Amniotic stem cell (primary cell): ENCODE results near the gene FOXP4.

Experiments used
- DNase-seq: peaks from one replicate; lab custom pipeline; 2025; lab: John Stamatoyannopoulos, UW

The FOXP4 gene

GRCh38 chr6:41583565-41583964 lies 37.4 kb downstream of the FOXP4 start:
- no peak for DNase-seq

- no peak for DNase-seq
Measured at GRCh38 chr6:41584205-41584604, 38.0 kb downstream of the FOXP4 start.

GRCh38 chr6:41584668-41585205 lies 38.6 kb downstream of the FOXP4 start:
- no peak for DNase-seq

GRCh38 chr6:41585605-41586004 lies 39.4 kb downstream of the FOXP4 start:
- no peak for DNase-seq

DNA sequence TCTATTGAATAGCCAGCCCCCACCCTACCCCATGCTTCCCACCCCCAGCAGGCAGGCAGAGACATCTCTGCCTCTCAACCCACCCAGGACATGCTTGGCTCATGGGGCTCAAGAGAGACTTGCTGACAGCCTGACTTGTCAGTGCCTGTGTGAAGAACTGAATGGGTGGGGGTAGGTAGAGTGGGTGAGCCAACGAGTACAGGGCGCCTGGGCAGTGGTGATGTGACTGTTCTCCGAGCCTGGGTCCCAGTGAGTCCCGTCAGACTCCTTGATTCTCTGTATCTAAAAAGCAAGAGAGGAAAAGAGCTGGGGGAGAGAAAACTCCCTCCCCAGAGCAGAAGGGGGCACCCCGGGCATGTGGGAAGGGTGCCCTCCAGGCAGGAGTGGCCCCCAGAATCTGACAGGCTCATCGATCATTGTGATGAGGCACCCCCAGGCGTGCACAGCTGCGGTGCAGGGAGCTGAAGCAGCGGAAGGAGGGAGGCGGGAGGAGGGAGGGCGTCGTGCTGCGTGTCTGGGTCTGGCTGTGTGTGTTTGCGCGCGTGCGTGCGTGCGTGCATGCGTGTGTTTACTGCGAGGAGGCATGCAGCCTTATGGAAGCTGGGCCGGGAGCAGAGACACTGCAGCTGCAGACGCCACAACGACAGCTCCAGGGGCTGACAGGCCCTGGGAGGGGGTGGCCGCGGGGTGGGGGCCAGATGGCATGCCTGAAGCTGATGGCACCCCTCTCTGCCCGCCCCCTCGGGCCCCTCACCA lies 40.2 kb downstream of the FOXP4 start:
- DNase-seq: no peak

- DNase-seq: no peak
Measured at GRCh38 chr6:41587131-41587879, 41.1 kb downstream of the FOXP4 start.

- DNase-seq: no peak
Measured at GRCh38 chr6:41588111-41588510, 41.9 kb downstream of the FOXP4 start.

DNA sequence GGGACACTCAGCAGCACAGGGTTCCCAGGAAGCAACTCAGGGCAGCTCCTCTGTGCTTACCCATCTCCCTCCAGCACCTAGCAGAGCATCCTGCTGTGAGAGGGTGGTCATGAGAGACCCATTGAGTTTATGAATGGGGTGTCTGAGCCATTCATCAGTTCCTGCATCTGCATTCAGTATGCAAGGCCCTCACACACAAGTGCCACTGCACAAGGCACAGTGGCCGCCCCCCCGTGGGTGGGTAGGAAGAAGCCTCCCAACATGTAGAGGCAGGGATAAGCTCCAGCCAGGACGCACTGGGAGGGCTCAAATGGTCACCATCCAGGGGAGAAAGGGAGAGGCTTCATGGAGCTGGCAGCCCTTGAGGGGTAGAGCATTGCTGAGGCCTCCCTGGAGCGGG lies 43.0 kb downstream of the FOXP4 start:
- no peak for DNase-seq

DNA sequence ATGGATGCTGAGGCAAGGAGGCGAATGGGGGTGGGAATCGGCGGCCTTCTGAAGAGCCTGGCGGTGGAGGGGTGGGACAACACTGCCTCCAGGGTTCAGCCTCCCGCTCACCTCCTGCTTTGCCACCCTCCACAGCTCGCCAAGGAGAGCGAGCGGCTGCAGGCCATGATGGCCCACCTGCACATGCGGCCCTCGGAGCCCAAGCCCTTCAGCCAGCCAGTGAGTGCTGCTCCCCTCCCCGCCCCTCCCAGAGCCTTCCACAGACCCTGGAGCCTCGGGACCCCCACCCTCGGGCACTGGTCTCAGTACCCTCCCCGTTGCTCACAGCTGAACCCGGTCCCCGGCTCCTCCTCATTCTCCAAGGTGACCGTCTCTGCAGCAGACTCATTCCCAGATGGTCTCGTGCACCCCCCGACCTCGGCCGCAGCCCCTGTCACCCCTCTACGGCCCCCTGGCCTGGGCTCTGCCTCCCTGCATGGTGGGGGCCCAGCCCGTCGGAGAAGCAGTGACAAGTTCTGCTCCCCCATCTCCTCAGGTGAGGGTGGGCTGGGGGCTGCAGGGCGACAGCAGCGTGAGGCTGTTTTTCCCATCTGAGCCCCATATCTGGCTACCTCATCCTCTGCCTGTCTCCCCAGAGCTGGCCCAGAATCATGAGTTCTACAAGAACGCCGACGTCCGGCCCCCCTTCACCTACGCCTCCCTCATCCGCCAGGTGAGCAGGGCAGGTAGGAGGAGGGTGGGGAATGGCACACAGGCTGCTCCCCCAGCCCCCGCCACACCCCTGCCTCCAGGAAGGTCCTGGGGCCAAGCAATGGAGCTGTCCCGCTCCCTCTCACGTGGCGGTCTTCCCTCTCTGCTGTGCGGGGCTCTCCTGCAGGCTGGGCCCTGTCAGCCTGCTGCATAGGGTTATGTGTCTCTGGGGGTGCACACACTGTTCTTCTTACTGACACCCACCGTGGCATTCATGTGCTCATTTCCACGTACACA lies 43.7 kb downstream of the FOXP4 start:
- no peak for DNase-seq

- DNase-seq: no peak
Measured at GRCh38 chr6:41591122-41591521, 44.9 kb downstream of the FOXP4 start.

GRCh38 chr6:41591859-41592502 lies 45.8 kb downstream of the FOXP4 start:
- peak; percentile 10 for DNase-seq

DNA sequence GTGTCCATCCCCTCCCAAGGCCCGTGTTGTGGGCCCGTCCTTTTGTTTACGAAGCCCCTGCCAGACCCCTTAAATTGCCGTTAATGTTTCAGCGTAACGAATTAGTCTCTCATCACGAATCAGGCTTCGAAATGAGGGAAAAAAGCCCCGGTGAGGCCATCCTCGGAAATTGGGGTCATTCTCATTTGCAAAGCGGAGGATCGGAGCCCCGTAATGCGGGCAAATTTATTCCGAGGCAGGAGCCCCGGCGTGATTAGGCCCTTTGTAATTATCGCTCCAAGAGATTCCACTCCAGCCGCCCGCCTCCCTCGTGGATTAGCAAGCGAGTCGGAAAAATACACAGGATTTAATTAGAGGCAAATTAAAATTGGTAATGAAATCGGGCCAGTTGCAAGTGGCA lies 47.2 kb downstream of the FOXP4 start:
- DNase-seq: no peak

GRCh38 chr6:41593839-41594238 lies 47.7 kb downstream of the FOXP4 start:
- no peak for DNase-seq

GRCh38 chr6:41594326-41594725 lies 48.1 kb downstream of the FOXP4 start:
- DNase-seq: no peak

GRCh38 chr6:41594766-41595165 lies 48.6 kb downstream of the FOXP4 start:
- no peak for DNase-seq

- DNase-seq: no peak
Measured at GRCh38 chr6:41595166-41595565, 49.0 kb downstream of the FOXP4 start.

- DNase-seq: no peak
Measured at GRCh38 chr6:41596096-41596685, 50.0 kb downstream of the FOXP4 start.

DNA sequence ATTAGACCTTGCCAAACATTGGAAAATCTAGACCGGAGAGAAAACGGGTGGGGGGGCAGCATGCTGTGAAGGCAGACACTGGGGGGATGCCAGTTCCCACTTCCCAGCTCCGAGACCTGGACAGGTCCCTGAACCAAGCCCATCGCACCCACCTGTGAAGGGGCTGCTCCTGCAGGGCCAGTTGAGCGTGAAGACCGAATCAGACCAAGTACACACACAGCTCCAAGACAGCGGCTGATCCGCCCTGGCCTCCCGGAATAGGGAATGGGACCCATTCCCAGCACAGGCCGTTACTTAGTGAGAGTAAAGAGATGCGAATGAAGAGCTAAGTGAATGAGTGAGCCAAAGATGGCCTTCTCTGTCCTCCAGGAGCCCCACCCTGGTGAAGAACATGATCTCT lies 50.6 kb downstream of the FOXP4 start:
- DNase-seq: no peak

DNA sequence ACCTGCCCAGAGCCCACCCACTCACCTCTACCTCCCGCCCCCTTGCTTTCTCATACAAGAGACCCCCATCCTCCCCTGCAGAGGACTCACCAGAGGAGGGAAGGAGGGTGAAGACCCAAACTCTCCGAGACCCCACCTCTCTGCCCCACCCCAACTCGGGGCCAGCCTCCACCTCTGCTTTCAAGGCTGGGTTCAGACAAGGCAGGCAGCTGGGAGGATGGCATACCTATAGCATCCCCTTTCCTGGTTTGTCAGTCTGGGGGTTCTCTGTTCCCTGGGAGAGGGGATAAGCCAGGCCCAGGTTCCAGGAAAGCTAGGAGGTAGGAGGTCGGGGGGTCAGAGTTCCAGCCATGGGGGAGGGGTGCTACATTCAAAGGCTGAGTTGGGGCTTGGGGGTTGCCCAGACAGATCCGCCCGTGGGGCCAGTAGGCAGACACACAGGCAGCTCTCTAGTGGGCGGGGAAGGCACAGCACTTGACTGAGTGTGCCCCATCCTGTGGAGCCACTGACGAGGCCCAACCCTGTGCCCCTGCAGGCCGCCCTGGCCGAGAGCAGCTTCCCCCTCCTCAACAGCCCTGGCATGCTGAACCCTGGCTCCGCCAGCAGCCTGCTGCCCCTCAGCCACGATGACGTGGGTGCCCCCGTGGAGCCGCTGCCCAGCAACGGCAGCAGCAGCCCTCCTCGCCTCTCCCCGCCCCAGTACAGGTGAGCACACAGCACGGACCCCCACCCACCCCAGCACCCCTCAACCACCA lies 51.2 kb downstream of the FOXP4 start:
- no peak for DNase-seq

GRCh38 chr6:41598670-41599014 lies 52.5 kb downstream of the FOXP4 start:
- no peak for DNase-seq
